ENCODE results near the gene KCNQ1. TPM values are rescaled to one million over a fixed set of nuclear protein-coding genes. Genes with fewer than 3 reads are reported as not detected.

The KCNQ1 gene
- polyA plus RNA-seq, 3 donors, result 11.5 to 13.4 (median 12.7) TPM

- no peak for DNase-seq
Measured at GRCh38 chr11:2836315-2837095, 391.7 kb downstream of the KCNQ1 start.

- peak; percentile 87 for DNase-seq
Measured at GRCh38 chr11:2837096-2837601, 392.3 kb downstream of the KCNQ1 start.

- no peak for DNase-seq
Measured at GRCh38 chr11:2837651-2838050, 392.8 kb downstream of the KCNQ1 start.

DNA sequence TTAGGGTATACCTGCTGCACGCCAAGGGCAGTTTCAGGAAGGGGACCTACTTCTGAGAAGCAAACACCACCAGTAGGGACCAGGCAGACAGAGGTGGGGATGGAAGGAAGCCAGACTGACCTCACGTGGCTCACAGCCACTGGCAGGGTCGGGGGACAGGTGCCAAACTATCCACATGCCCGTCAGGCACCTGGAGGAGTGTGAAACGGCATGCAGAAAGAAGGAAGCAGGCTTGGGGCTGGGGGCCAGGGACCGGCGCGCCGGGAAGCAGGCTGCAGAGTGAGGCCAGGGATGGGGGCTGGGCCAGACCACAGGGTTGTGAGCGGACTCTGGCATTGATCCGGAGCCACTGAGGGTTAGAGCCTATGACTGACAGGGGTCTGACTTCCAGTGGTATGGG is 393.3 kb downstream of the KCNQ1 start:
- DNase-seq, result no peak

GRCh38 chr11:2838676-2839294 is 394.0 kb downstream of the KCNQ1 start:
- no peak for DNase-seq

GRCh38 chr11:2839395-2839943 is 394.7 kb downstream of the KCNQ1 start:
- no peak for DNase-seq

GRCh38 chr11:2841411-2842190 is 396.8 kb downstream of the KCNQ1 start:
- DNase-seq, result no peak

DNA sequence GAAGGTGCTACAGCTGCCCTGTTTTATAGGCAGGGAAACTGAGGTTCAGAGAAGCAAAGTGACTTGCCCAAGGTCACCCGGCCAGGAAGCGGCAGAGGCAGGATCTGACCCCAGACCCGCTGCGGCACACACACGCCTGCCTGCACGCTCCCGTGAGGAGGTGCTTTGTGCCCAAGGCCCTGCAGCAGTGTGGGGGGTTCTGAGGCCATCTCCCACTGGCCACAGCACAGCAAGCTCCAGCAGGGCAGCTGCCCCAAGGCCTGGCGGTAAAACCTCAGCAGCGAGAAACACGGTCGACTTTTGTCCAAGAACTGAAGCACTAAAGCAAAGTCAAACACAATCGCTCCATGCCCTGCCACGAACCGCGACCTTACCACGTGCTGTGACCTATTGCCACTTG is 398.1 kb downstream of the KCNQ1 start:
- DNase-seq, result no peak

- DNase-seq, result no peak
Measured at GRCh38 chr11:2843551-2843950, 398.7 kb downstream of the KCNQ1 start.

- DNase-seq, result no peak
Measured at GRCh38 chr11:2844116-2844842, 399.5 kb downstream of the KCNQ1 start.

DNA sequence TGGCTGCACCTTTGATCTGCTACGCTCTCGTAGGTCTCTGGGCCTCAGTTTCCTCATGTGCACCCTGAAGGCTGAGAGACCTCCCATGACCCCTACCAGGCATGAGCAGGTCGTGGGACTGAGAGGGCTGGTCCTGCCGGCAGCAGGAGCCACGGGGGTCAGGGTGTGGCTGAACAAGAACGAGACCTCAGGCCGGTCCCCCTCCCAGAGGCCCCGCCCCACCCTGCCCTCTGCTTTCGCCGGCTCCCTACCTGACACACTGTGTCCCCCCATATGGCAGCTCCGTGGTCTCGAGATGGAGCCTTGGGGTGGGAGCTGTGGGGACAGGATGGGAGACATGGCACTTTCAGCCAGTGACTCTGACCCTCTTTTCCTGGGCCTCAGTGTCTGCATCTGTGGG is 400.2 kb downstream of the KCNQ1 start:
- no peak for DNase-seq

DNA sequence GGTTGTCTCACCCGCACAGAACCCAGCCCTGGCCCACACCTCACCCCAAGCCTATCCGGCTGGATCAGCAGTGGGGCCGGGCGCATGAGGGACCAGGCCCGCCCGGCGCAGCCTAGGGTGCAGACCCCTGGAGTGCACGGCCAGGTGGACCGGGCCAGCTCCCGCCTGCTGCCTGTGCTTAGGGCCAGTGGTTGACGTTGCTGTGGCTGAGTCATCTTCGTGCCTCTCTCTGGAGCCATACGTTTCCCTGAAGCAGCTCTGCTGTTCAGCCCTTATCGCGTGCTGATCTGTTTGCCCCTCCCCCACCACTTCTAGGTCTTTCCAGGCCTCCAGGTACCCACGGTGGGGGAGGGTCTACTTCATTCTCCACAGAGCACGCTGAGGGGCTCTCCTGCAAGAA is 401.2 kb downstream of the KCNQ1 start:
- no peak for DNase-seq

DNA sequence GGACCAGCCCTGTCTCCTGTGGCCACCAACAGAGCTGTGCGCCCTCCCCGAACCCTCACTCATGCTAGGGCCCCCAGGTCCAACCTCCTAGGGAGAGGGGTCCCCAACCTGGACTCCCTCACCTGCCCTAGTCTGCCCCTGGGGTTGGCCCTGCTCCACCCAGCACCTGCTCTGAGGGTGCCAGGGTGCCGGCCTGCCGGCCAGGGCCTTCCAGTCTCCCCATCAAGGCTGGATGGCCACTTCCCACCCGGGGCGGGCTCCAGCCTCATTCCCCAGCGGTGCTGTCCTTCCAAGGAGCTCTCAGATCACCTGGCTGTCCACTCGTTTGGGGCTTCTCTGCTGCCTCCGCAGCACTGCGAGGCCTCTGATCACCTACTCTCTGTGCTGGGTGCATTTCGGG is 401.7 kb downstream of the KCNQ1 start:
- DNase-seq, result no peak

- no peak for DNase-seq
Measured at GRCh38 chr11:2847561-2847960, 402.8 kb downstream of the KCNQ1 start.

DNA sequence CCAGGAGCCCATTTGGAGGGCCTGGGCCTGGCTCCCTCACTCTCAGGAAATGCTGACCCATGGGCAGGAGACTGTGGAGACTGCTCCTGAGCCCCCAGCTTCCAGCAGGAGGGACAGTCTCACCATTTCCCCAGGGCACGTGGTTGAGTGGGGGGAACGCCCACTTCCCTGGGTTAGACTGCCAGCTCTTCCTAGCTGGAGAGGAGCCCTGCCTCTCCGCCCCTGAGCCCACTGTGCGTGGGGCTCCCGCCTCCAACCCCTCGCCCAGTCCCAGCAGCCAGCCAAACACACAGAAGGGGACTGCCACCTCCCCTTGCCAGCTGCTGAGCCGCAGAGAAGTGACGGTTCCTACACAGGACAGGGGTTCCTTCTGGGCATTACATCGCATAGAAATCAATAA is 403.7 kb downstream of the KCNQ1 start:
- no peak for DNase-seq

GRCh38 chr11:2849994-2850770 is 405.4 kb downstream of the KCNQ1 start:
- no peak for DNase-seq

- DNase-seq, result no peak
Measured at GRCh38 chr11:2853401-2853800, 408.6 kb downstream of the KCNQ1 start.

GRCh38 chr11:2853997-2854560 is 409.3 kb downstream of the KCNQ1 start:
- DNase-seq, result no peak

DNA sequence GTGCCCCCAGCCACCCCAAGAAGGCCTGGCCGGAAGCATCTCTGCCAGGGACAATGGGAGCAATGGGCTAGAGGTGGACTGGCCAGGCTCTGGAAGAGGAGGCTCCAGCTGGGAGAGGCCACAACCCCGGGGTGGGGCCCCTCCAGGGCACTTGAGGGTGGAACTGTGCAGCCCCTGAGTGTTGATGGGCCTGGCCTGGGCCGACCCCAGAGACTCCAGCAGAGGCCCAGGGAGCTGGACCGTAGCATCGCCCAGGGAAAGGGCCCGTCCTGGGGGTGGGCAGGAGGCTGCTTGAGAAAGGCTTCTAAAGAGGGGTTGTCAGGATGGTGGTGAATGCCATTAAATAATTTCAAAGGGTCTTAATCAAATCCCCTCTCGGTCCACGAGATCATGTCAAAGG is 410.4 kb downstream of the KCNQ1 start:
- DNase-seq, result no peak

DNA sequence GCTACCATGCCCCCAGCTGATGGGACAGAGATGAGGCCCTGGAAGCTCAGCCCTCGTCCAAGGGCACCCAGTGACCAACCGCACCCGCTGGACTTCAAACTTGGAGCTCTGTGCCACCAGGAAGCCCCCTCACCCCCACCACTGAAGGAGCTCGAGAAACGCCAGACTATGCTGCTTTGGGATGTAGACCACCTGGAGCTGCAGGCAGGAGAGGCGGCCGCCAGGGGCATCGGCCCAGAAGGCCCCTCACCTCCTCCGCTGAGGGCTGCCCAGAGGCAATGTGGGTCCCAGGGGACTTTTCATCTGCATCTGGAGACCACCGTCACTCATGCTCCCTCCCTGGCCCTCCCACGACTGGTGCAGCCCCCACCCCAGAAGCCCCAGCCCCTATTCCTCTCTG is 412.5 kb downstream of the KCNQ1 start:
- no peak for DNase-seq

GRCh38 chr11:2857918-2858317 is 413.1 kb downstream of the KCNQ1 start:
- DNase-seq, result no peak
